ENCODE data around the gene TP53I11.

Gene TP53I11

DNA sequence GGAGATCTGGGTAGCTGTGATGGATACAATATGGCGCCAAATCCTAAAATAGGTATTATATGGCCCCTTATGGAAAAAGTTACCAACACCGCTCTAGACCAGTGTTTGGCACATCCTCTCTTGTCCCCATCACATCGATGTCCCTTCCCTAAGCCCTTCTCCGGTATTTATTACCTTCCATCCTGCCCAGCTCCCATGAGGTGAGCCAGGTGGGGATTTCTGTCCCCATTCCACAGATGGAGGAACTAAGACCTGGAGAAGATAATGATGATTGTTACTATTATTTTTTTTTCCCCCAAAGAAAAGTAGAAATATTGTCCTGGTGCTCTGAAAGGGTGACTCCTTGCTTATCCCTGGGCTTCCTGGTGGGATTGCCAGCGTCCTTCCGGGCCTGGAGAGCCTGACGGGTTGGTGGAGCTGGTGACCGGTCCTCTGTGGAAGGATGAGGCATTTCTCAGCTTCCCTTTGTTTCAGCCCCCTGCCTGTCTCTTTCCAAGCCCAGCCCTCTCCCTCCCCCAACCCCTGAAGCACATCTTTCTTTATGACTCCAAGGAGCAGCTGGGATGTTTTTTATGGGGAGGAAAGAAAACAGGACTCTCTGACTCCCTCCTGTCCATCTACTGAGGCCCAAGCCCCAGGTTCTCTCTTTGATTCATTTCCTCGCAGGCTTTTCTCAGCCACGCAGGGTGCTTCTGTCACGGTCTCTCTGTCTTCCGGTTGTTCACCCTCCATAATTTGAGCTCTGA lies 65.4 kb downstream of the TP53I11 start:
- TF ChIP-seq Cebpa-rat (IDR thresholded peaks at IDR 0.05) = no peak
- Histone ChIP-seq H4K20me1 (no peaks in the 10 kb centered on the region; the same call in 1 of the 2 replicates), H3K27me3 (peaks cover 17% of the 10 kb centered on the region), H3K27ac (no peak overlapping the region), H3K9ac (no peak overlapping the region), H3K4me3 (no peak overlapping the region), H3K4me1 (no peaks in the 10 kb centered on the region), H3K4me2 (no peak overlapping the region), H3K36me3 (no peaks in the 10 kb centered on the region), H3K9me3 (no peaks in the 10 kb centered on the region)

DNA sequence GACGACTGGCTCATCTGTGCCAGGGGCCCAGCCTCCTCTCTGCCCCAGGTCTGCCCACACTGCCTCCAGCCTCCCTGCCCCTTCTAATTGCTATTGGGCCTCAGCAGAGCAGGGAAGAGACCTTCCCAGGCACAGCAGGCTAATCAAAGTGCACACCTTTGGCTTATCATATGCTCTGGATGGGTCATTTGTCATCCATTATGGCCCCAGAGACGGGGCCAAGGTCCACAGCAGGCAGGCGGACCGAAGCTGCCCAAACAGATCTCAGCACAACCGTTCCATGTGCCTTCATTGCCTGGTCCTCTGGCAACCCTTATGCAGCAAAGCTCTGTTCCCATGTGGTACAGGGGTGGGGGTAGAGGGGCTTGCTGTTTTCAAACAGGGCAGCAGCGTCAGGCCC lies 66.6 kb downstream of the TP53I11 start:
- Histone ChIP-seq H3K27me3 (peaks cover 17% of the 10 kb centered on the region), H3K4me3 (no peak overlapping the region), H3K4me1 (no peaks in the 10 kb centered on the region), H3K36me3 (no peaks in the 10 kb centered on the region), H3K27ac (no peak overlapping the region), H3K9ac (no peak overlapping the region), H4K20me1 (no peaks in the 10 kb centered on the region; the same call in 1 of the 2 replicates), H3K4me2 (no peak overlapping the region), H3K9me3 (no peaks in the 10 kb centered on the region)
- TF ChIP-seq Cebpa-rat (IDR thresholded peaks at IDR 0.05) = no peak

GRCh38 chr11:44883277-44883676 lies 67.4 kb downstream of the TP53I11 start:
- H3K4me3 ChIP-seq = no peak overlapping the region
- peaks cover 7% of the 10 kb centered on the region for H3K4me1 ChIP-seq
- H3K9me3 ChIP-seq = no peaks in the 10 kb centered on the region
- TF ChIP-seq Cebpa-rat (IDR thresholded peaks at IDR 0.05) = no peak
- no peaks in the 10 kb centered on the region for H3K36me3 ChIP-seq
- no peak overlapping the region for H3K27ac ChIP-seq
- H3K27me3 ChIP-seq = peaks cover 17% of the 10 kb centered on the region
- no peak overlapping the region for H3K9ac ChIP-seq
- H3K4me2 ChIP-seq = no peak overlapping the region
- H4K20me1 ChIP-seq = no peaks in the 10 kb centered on the region; the same call in 1 of the 2 replicates
